ENCODE results near the gene PMM1.

- TF ChIP-seq CTCF (IDR thresholded peaks at IDR 0.05; ENCODE audit: low read length) (no peak), EZH2 (optimal IDR thresholded peaks at IDR 0.05; ENCODE audit: low read depth, low read length) (no peak), EZH2phosphoT487 (IDR thresholded peaks at IDR 0.05; ENCODE audit: low read length) (no peak)
Observed at GRCh38 chr22:41561788-41562187, 27.9 kb downstream of the PMM1 start.

All from MM.1S (cell line).